ENCODE data around the gene ADRA2C. TPM values are rescaled to one million over a fixed set of nuclear protein-coding genes. Genes with fewer than 3 reads are reported as not detected.

The ADRA2C gene
- total and polyA plus RNA-seq, 2 of the 13 experiments (the other 11 are each of a cell fraction or from before 2014, with no cell fraction given) = 15.4 to 69.7 TPM

- in situ Hi-C loops (cut with HindIII; ENCODE audit: extremely low pct_ligation_motif_present, low pct_unique_long_range_greater_than_20kb) (no loop called here), intact Hi-C loops (cut with micrococcal nuclease; ENCODE audit: unreplicated experiment) (no loop called here)
- no peak for DNase-seq (ENCODE audit: low spot score)
- 44% methylated on average over 18 of the region's 25 CpGs for WGBS (ENCODE audit: low lambda C conversion rate)
- peaks cover 4 to 80% of the 10 kb centered on the region in 2 experiments; a peak in 4 of 5 replicates for H3K27me3 ChIP-seq (ENCODE audit: control insufficient read depth in 1 of 2, insufficient read depth in 2 of 2, low read length in 2 of 2)
- CTCF ChIA-PET (ENCODE audit: low intra/inter-chr PET ratio, low total read pairs) = no interaction called here
- no peak overlapping the region for H2AFZ ChIP-seq (ENCODE audit: low read length)
- POLR2A ChIA-PET = no interaction called here
- H3K4me2 ChIP-seq (ENCODE audit: low read depth, low read length) = no peak overlapping the region
- FAIRE-seq = no peak
- no peaks in the 10 kb centered on the region for H4K20me1 ChIP-seq (ENCODE audit: insufficient read depth, low read length)
- BruUV-seq (replicated peaks) = no TSS peak
- no peaks in the 10 kb centered on the region for H3K36me3 ChIP-seq (replicated peaks in 1 of 2; ENCODE audit: control insufficient read depth in 1 of 2, insufficient read depth in 2 of 2, low read length in 2 of 2)
- 0 out of 2 replicates have a peak, but pooled peaks cover 5% of the 10 kb centered on the region for H3K9me3 ChIP-seq (ENCODE audit: low read length)
- no peaks in the 10 kb centered on the region for H3K4me1 ChIP-seq (ENCODE audit: insufficient read depth, low read length)
- ATAC-seq = no peak
- TF ChIP-seq ZNF280B (CRISPR knock-in tag; IDR thresholded peaks at IDR 0.05; ENCODE audit: borderline replicate concordance) (no peak), NFRKB (IDR thresholded peaks at IDR 0.05) (no peak), RXRB (CRISPR knock-in tag; IDR thresholded peaks at IDR 0.05; ENCODE audit: borderline replicate concordance) (no peak), DNMT3B (CRISPR knock-in tag; conservative IDR thresholded peaks at IDR 0.05) (no peak), MEF2D (CRISPR knock-in tag; IDR thresholded peaks at IDR 0.05) (no peak), DPF2 (CRISPR knock-in tag; IDR thresholded peaks at IDR 0.05; ENCODE audit: borderline replicate concordance, low read depth) (no peak), ERF (CRISPR knock-in tag; IDR thresholded peaks at IDR 0.05) (no peak), ZNF335 (CRISPR knock-in tag; IDR thresholded peaks at IDR 0.05) (no peak)
- no peak overlapping the region for H3K4me3 ChIP-seq (replicated peaks in 1 of 3; ENCODE audit: insufficient read depth in 1 of 3, low read depth in 2 of 3, low read length in 3 of 3)
- H3K9ac ChIP-seq (ENCODE audit: insufficient read depth, low read depth, low read length) = no peak overlapping the region
- no peak overlapping the region for H3K27ac ChIP-seq (ENCODE audit: extremely low read length, insufficient read depth, low read length)
- H3K79me2 ChIP-seq (ENCODE audit: insufficient read depth, low read length) = no peaks in the 10 kb centered on the region
Measured at GRCh38 chr4:3740256-3740655, 25.9 kb upstream of the ADRA2C start.

All from HepG2 (cell line).